Hepatocyte (in vitro differentiated cells): ENCODE measurements around the gene IP6K3. TPM values are rescaled to one million over a fixed set of nuclear protein-coding genes. Genes with fewer than 3 reads are reported as not detected.

Experiments used
- DNase-seq: peaks from one replicate; pipeline ENCODE4 v3.0.0-alpha.2; 2016; ENCODE audit warnings: low spot score
- H2AFZ ChIP-seq: fragments of 200-600 bp; sonication (generic); 2 replicates; pipeline ENCODE4 v1.6.0; 2016; ENCODE audit warnings: antibody characterized with exemption, mild to moderate bottlenecking
- H3K27ac ChIP-seq: fragments of 200-600 bp; sonication (generic); 2 replicates; pipeline ENCODE4 v1.5.1; 2016; ENCODE audit warnings: mild to moderate bottlenecking
- H3K27me3 ChIP-seq: fragments of 200-600 bp; sonication (generic); 2 replicates; pipeline ENCODE4 v1.6.1; 2016
- H3K36me3 ChIP-seq: fragments of 200-600 bp; sonication (generic); replicated peaks from 2 replicates; pipeline ENCODE4 v1.5.1; 2016; ENCODE audit warnings: low read depth; ENCODE audit not compliant: insufficient read depth
- H3K4me1 ChIP-seq: fragments of 200-600 bp; sonication (generic); 2 replicates; pipeline ENCODE4 v1.5.1; 2016; ENCODE audit warnings: mild to moderate bottlenecking, moderate library complexity; ENCODE audit not compliant: insufficient read depth
- H3K4me2 ChIP-seq: fragments of 200-600 bp; sonication (generic); 2 replicates; pipeline ENCODE4 v1.6.0; 2016
- H3K4me3 ChIP-seq: fragments of 200-600 bp; sonication (generic); 2 replicates; pipeline ENCODE4 v1.5.1; 2016; ENCODE audit warnings: mild to moderate bottlenecking
- H3K79me2 ChIP-seq: fragments of 200-600 bp; sonication (generic); 2 replicates; pipeline ENCODE4 v1.6.0; 2017; ENCODE audit warnings: mild to moderate bottlenecking
- H3K9me2 ChIP-seq: fragments of 200-600 bp; sonication (generic); replicated peaks from 2 replicates; pipeline ENCODE4 v1.6.0; 2017; ENCODE audit warnings: mild to moderate bottlenecking; ENCODE audit not compliant: insufficient read depth
- H3K9me3 ChIP-seq: fragments of 200-600 bp; sonication (generic); 2 replicates; pipeline ENCODE4 v1.5.1; 2016; ENCODE audit warnings: low read depth, mild to moderate bottlenecking
- H4K20me1 ChIP-seq: fragments of 200-600 bp; sonication (generic); 2 replicates; pipeline ENCODE4 v1.6.0; 2016; ENCODE audit warnings: mild to moderate bottlenecking; ENCODE audit not compliant: insufficient read depth, poor library complexity, severe bottlenecking
- CTCF ChIP-seq: fragments of 200-600 bp; sonication (generic); IDR thresholded peaks from 2 replicates; pipeline ENCODE4 v1.5.1; 2016; ENCODE audit warnings: antibody characterized with exemption, mild to moderate bottlenecking; ENCODE audit not compliant: poor library complexity
- EZH2 ChIP-seq: fragments of 200-600 bp; sonication (generic); IDR thresholded peaks from 2 replicates; pipeline ENCODE4 v1.6.1; 2016; ENCODE audit warnings: antibody characterized with exemption, mild to moderate bottlenecking, borderline replicate concordance
- EZH2phosphoT487 ChIP-seq: fragments of 200-600 bp; sonication (generic); IDR thresholded peaks from one replicate; pipeline ENCODE4 v1.6.1; 2018; ENCODE audit warnings: antibody characterized with exemption, mild to moderate bottlenecking, low read depth, moderate library complexity; ENCODE audit not compliant: unreplicated experiment, severe bottlenecking
- WGBS: methylation state at CpG from one replicate; pipeline ENCODE4 v1.1.6; 2016; ENCODE audit warnings: low lambda C conversion rate; ENCODE audit errors: missing lambda C conversion rate; 5-methylcytosine and 5-hydroxymethylcytosine counted together
- polyA plus RNA-seq: library from polyadenylated mRNA; unstranded; fragments of >200 nt; fragmentation: Nextera tagmentation; extraction: Ambion mirVana; gene quantifications from 2 replicates; pipeline ENCODE4 v1.2.1, GENCODE V29; 2016
- total RNA-seq: library from RNA; depleted of rRNA; stranded (reverse); fragments of >200 nt; gene quantifications from 2 replicates; pipeline ENCODE4 v1.2.3, GENCODE V29; 2014

The IP6K3 gene
- total and polyA plus RNA-seq, 2 experiments from 2014 or later = 9.5 to 25.3 TPM

- no peak overlapping the region for H2AFZ ChIP-seq
- TF ChIP-seq CTCF = no peak
- no peak for TF ChIP-seq EZH2
- TF ChIP-seq EZH2phosphoT487 = no peak
- H4K20me1 ChIP-seq = no peaks in the 10 kb centered on the region
- H3K9me2 ChIP-seq = no peaks in the 10 kb centered on the region
- no peaks in the 10 kb centered on the region for H3K36me3 ChIP-seq
- H3K79me2 ChIP-seq = no peaks in the 10 kb centered on the region
- no peak for DNase-seq
- WGBS = 89% methylated on average over 15 of the region's 15 CpGs
- no peak overlapping the region for H3K27ac ChIP-seq
- H3K27me3 ChIP-seq = no peaks in the 10 kb centered on the region
- H3K4me3 ChIP-seq = no peak overlapping the region
- no peaks in the 10 kb centered on the region for H3K9me3 ChIP-seq
- H3K4me1 ChIP-seq = peaks cover 16% of the 10 kb centered on the region
- no peak overlapping the region for H3K4me2 ChIP-seq
Measured at GRCh38 chr6:33737267-33738026, 9.3 kb downstream of the IP6K3 start.

DNA sequence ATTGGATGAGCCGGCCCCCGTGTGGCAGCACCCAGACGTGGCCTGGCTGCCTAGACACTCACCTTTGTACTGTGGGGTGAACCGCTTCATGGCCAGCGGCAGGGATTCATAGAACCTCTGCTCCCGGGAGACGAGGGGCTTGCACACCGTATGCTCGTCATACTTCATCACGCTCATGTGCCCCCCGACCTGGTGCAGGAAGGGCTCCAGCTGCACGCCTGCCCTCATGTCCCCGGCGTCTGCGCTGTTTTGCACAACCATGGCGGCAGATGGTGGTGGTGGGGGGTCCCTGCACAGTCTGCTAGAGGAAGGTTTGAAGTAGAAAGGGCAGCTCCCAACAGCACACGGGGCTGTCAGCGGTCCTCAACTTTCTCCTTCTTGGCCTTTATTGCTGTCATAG lies 11.5 kb downstream of the IP6K3 start:
- H3K36me3 ChIP-seq = no peaks in the 10 kb centered on the region
- H3K4me2 ChIP-seq = no peak overlapping the region
- H3K79me2 ChIP-seq = no peaks in the 10 kb centered on the region
- DNase-seq = no peak
- H3K27ac ChIP-seq = no peak overlapping the region
- no peak overlapping the region for H3K4me3 ChIP-seq
- no peaks in the 10 kb centered on the region for H3K27me3 ChIP-seq
- H3K9me2 ChIP-seq = no peaks in the 10 kb centered on the region
- H4K20me1 ChIP-seq = no peaks in the 10 kb centered on the region
- H3K9me3 ChIP-seq = no peaks in the 10 kb centered on the region
- H2AFZ ChIP-seq = no peak overlapping the region
- WGBS = 91% methylated on average over 17 of the region's 18 CpGs
- TF ChIP-seq EZH2 (no peak), CTCF (no peak), EZH2phosphoT487 (no peak)
- peaks cover 8% of the 10 kb centered on the region for H3K4me1 ChIP-seq

DNA sequence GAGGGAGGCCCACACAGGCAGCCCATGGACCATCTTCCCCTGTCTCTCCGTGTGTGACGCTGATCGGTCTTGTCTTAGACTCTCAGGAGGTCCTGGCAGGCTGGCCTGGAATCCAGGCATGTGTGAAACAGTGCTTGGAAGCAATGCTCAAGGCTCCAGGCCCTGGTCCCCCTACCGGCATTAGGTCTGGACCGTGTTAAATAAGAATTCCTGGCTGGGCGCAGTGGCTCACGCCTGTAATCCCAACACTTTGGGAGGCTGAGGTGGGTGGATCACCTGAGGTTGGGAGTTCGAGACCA lies 13.0 kb downstream of the IP6K3 start:
- H4K20me1 ChIP-seq = no peaks in the 10 kb centered on the region
- H3K9me2 ChIP-seq = no peaks in the 10 kb centered on the region
- no peak for DNase-seq
- H3K4me2 ChIP-seq = no peak overlapping the region
- no peak for TF ChIP-seq EZH2
- TF ChIP-seq CTCF = no peak
- TF ChIP-seq EZH2phosphoT487 = no peak
- H3K4me3 ChIP-seq = no peak overlapping the region
- H3K4me1 ChIP-seq = no peaks in the 10 kb centered on the region
- H2AFZ ChIP-seq = no peak overlapping the region
- no peaks in the 10 kb centered on the region for H3K36me3 ChIP-seq
- no peak overlapping the region for H3K27ac ChIP-seq
- 92% methylated on average over 8 of the region's 8 CpGs for WGBS
- H3K27me3 ChIP-seq = no peaks in the 10 kb centered on the region
- H3K9me3 ChIP-seq = no peaks in the 10 kb centered on the region
- no peaks in the 10 kb centered on the region for H3K79me2 ChIP-seq
